Measurements from ENCODE around the gene CYP2C8.
"Not testable (repeated sequence)": the region's sequence is repeated elsewhere in the genome, so short reads cannot be mapped to it uniquely, and the experiment has no call there.

The CYP2C8 gene

DNA sequence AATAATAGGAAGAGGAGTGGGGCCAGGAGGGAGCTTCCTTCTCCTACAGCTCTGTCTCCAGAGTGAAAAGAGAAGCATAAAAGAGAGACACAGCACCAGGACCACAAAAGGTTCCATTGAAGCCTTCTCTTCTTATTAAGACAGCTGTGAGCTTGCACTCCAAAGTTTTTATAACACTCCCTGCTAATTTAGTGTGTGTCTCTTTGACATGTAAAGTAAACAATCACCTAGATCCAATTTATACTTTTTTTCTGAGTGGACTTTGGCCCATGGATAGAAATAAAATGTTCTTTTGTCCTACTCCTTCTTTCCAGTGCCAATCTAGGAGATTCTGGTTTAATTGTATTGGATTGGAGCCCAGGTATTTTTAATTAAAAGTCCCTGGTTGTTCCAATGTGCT lies at the start of gene CYP2C8:
Gene CYP2C8, minus strand, starts transcription at position 212 of the 400 bp plus-strand sequence. Its CDS starts 95 bp downstream, at position 117.
- Mint-ChIP-seq H3K4me1 (ENCODE audit: low read depth) (no peaks in the 10 kb centered on the region), H3K9me3 (no peaks in the 10 kb centered on the region), H3K36me3 (ENCODE audit: low read depth) (no peaks in the 10 kb centered on the region), H3K4me3 (no peak within 1 kb of the TSS), H3K27ac (no peak within 1 kb of the TSS), H3K27me3 (no peaks in the 10 kb centered on the region)

DNA sequence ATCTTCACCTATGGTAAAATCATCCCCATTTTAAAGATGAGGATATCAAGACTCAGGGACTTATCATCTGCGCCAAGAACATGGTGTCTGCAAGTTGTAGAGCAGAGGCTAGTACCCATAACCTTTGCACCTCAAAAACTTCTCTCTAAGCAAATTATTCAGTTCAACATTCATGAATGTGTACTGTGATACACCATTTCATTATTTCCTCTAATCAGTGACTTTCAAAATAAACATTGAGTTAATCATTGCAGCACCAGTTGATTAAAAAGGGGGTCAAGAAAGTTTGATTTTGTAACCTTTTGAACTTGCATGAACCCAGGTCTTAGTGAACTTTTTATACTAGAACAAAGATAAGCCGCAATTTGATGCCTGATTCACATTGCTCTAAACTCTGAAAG lies 47.6 kb upstream of the CYP2C8 start:
- H3K4me1 Mint-ChIP-seq (ENCODE audit: low read depth): no peaks in the 10 kb centered on the region
- peaks cover 26% of the 10 kb centered on the region for H3K9me3 Mint-ChIP-seq
- H3K4me3 Mint-ChIP-seq: no peak overlapping the region
- H3K27me3 Mint-ChIP-seq: peaks cover 8% of the 10 kb centered on the region
- peaks cover 3% of the 10 kb centered on the region for H3K36me3 Mint-ChIP-seq (ENCODE audit: low read depth)
- H3K27ac Mint-ChIP-seq: no peak overlapping the region

DNA sequence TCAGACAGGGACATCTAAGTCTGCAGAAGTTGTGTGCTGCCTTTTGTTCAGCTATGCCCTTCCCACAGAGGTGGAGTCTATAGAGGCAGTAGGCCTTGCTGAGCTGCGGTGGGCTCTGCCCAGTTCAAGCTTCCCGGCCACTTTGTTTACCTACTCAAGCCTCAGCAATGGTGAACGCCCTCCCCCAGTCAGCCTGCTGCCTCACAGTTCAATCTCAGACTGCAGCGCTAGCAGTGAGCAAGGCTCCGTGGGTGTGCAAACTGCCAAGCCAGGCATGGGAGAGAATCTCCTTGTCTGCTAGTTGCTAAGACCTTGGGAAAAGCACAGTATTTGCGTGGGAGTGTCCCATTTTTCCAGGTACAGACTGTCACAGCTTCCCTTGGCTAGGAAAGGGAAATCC lies 41.5 kb upstream of the CYP2C8 start:
- H3K27ac Mint-ChIP-seq; H3K4me3 Mint-ChIP-seq; H3K36me3 Mint-ChIP-seq (ENCODE audit: low read depth); H3K4me1 Mint-ChIP-seq (ENCODE audit: low read depth); H3K27me3 Mint-ChIP-seq; H3K9me3 Mint-ChIP-seq: not testable (repeated sequence)

DNA sequence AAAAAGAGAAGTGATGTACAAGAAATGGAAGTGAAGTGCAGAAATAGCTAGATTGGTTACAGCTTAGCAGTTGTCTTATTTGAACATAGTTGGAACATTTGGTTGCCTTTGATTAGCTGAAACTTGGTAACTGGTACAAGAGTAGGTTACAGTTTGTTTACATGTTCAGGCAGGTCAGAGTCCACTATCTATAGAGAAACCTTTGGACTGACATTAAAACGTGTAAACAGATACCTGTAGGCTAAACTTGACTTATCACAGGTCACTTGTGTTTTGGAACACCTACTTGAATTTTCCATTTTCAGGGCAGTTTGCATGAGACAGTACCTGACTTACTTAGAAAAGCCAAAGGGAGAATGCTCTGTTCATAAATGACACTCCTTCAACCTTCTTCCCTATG lies 28.5 kb upstream of the CYP2C8 start:
- H3K4me3 Mint-ChIP-seq: no peak overlapping the region
- no peak overlapping the region for H3K27ac Mint-ChIP-seq
- H3K4me1 Mint-ChIP-seq (ENCODE audit: low read depth): no peaks in the 10 kb centered on the region
- peaks cover 4% of the 10 kb centered on the region for H3K9me3 Mint-ChIP-seq
- H3K27me3 Mint-ChIP-seq: no peaks in the 10 kb centered on the region
- no peaks in the 10 kb centered on the region for H3K36me3 Mint-ChIP-seq (ENCODE audit: low read depth)

DNA sequence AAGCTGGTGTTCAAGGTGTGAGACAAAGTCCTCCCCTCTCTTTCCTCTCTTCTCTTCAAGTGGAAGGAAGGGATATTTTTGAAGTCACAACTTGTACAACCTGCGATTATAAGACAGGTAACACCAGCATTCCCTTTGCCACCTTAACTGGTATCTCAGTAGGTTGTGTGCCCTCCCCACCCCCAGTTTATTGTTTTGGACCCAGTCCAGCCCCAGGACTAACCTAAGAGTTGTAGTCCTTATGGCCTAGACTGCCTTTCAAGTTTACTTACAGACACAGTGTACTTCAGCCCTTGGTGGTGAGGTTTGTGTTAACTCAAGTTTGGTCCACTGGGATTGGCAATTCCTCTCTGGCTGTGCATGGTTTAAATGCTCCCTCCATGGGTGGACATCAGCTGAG lies 26.8 kb upstream of the CYP2C8 start:
- Mint-ChIP-seq H3K27me3 (no peaks in the 10 kb centered on the region), H3K27ac (no peak overlapping the region), H3K36me3 (ENCODE audit: low read depth) (no peaks in the 10 kb centered on the region), H3K4me1 (ENCODE audit: low read depth) (no peaks in the 10 kb centered on the region), H3K4me3 (no peak overlapping the region), H3K9me3 (peaks cover 4% of the 10 kb centered on the region)

DNA sequence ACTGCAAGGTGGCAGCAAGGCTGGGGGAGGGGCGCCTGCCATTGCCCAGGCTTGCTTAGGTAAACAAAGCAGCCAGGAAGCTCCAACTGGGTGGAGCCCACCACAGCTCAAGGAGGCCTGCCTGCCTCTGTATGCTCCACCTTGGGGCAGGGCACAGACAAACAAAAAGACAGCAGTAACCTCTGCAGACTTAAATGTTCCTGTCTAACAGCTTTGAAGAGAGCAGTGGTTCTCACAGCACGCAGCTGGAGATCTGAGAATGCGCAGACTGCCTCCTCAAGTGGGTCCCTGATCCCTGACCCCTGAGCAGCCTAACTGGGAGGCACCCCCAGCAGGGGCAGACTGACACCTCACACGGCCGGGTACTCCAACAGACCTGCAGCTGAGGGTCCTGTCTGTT lies 10.3 kb upstream of the CYP2C8 start:
- H3K4me3 Mint-ChIP-seq; H3K27me3 Mint-ChIP-seq; H3K36me3 Mint-ChIP-seq (ENCODE audit: low read depth); H3K27ac Mint-ChIP-seq; H3K9me3 Mint-ChIP-seq; H3K4me1 Mint-ChIP-seq (ENCODE audit: low read depth): not testable (repeated sequence)

DNA sequence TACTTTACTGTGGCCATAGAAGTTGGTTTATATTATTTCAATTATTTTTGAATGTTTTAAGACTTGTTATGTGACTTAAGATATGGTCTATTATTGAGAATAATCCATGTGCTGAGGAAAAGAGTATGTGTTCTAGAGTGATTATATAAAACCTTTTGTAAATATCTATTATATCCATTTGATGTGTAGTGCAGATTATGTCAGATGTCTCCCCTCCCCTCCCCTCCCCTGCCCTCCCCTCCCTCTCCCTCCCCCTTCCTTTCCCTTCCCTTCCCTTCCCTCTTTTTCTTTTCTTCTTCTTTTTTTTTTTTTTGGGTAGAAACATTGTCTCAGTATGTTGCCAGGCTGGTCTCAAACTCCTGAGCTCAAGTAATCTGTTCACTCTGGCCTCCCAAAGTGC lies 8.3 kb upstream of the CYP2C8 start:
- Mint-ChIP-seq H3K9me3 (peaks cover 5% of the 10 kb centered on the region), H3K36me3 (ENCODE audit: low read depth) (no peaks in the 10 kb centered on the region), H3K27me3 (no peaks in the 10 kb centered on the region), H3K27ac (no peak overlapping the region), H3K4me1 (ENCODE audit: low read depth) (no peaks in the 10 kb centered on the region), H3K4me3 (no peak overlapping the region)

DNA sequence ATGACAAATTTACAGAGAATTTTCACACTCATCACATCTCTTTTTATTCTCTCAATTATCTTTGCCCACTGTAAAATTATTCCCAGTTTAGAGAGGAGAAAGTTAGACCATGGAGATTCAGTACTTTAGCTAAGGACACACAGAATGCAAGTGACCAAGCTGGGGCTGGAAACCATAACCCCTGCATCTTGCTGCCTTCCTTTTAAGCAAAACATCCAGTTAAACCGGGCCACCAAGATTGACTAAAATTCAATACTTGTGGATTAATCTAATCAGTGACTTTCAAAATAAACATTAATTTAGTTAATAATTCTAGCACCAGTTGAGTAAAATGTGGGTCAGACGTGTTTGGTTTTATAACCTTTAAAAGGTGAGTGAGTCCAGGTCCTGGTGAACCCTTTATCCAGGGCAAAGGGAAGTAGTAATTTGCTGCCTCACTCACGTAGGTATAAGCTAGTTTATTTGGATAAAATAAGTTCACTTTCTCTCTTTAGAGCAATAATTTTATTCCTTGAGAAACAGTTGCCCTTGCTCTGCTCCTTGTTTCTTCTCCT lies 1.9 kb upstream of the CYP2C8 start:
- H3K4me3 Mint-ChIP-seq: no peak overlapping the region
- H3K27me3 Mint-ChIP-seq: no peaks in the 10 kb centered on the region
- no peaks in the 10 kb centered on the region for H3K9me3 Mint-ChIP-seq
- H3K36me3 Mint-ChIP-seq (ENCODE audit: low read depth): no peaks in the 10 kb centered on the region
- no peaks in the 10 kb centered on the region for H3K4me1 Mint-ChIP-seq (ENCODE audit: low read depth)
- no peak overlapping the region for H3K27ac Mint-ChIP-seq

DNA sequence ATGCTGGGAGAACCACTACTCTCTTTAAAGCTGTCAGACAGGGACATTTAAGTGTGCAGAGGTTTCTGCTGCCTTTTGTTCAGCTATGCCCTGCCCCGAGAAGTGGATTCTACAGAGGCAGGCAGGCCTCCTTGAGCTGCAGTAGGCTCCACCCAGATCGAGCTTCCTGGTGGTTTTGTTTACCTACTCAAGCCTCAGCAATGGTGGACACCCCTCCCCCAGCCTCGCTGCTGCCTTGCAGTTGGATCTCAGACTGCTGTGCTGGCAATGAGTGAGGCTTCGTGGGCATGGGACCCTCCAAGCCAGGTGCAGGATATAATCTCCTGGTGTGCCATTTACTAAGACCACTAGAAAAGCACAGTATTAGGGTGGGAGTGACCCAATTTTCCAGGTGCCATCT lies 5.2 kb downstream of the CYP2C8 start:
- not testable (repeated sequence) for H3K27ac Mint-ChIP-seq; H3K36me3 Mint-ChIP-seq (ENCODE audit: low read depth)

DNA sequence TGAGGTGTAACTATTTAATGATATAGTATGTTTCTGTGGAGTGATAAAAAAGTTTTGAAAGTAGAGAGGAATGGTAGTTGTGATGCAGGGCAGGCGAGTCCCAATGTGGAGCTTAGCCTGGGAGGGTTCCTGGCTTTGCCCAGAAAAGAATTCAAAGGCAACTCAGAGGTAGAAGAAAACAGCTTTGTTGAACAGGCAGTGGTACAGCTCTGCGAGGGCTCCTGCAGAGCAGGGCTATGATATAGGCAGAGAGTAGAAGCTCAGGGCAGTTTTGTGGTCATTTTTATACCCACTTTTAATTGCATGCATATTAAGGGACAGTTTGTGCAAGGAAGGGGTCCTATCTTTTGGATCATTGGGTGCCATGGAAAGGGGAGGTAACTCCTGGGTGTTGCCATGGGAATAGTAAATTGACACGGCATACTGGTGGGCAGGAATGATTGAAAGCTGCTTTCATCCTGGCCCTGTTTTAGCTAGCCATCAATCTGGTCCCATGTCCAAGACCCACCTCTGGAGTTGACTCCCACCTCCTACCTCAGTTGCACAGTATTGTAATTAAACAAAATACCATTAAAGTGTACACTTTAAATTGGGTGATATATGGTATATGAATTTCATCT lies 12.4 kb downstream of the CYP2C8 start:
- Mint-ChIP-seq H3K9me3 (peaks cover 9% of the 10 kb centered on the region), H3K4me1 (ENCODE audit: low read depth) (no peaks in the 10 kb centered on the region), H3K4me3 (no peak overlapping the region), H3K27me3 (no peaks in the 10 kb centered on the region), H3K36me3 (ENCODE audit: low read depth) (no peaks in the 10 kb centered on the region), H3K27ac (no peak overlapping the region)

More for the DNA sequence above, 5.2 kb downstream of the CYP2C8 start:
- H3K4me3 Mint-ChIP-seq; H3K9me3 Mint-ChIP-seq; H3K4me1 Mint-ChIP-seq (ENCODE audit: low read depth); H3K27me3 Mint-ChIP-seq: not testable (repeated sequence)

DNA sequence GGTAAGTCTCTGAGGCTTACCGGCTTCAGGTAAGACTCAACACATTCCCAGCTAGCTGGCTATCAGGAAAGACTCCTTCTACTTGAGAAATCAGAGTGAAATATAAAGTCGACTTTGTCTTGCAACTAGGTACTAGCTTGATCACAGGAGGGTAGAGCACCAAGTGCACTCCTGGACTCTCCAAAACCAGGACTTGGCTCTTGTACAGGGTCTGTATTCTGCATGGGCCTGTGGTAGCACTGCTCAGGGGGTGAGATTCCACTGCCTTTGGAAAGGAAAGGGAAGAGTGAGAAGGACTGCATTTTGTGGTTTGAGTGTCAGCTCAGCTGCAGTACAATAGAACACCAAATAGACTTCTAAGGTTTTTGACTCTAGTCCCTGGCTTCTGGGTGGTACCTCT lies 19.4 kb downstream of the CYP2C8 start:
- no peaks in the 10 kb centered on the region for H3K36me3 Mint-ChIP-seq (ENCODE audit: low read depth)
- H3K9me3 Mint-ChIP-seq: peaks cover 8% of the 10 kb centered on the region
- no peaks in the 10 kb centered on the region for H3K4me1 Mint-ChIP-seq (ENCODE audit: low read depth)
- H3K27ac Mint-ChIP-seq: no peak overlapping the region
- no peaks in the 10 kb centered on the region for H3K27me3 Mint-ChIP-seq
- no peak overlapping the region for H3K4me3 Mint-ChIP-seq

DNA sequence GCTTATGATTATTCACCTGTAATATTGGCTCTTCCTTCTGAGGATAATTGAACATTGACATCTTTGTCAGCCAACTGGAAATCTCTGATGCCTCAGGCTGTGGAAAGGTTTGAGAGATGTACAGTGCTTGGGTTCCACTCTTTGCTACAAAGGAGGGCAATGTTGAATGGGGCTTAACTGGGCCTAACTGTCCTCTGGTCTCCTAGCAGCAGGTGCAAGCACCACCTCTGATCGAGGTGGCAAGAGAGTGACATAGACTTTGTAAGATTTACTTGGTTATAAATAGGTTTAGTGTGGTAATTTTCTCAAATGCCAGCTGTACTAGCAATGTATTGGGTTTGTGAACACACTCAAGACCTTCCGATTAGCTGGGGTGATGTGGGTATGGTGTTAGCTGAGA lies 21.1 kb downstream of the CYP2C8 start:
- Mint-ChIP-seq H3K27me3 (no peaks in the 10 kb centered on the region), H3K4me3 (no peak overlapping the region), H3K36me3 (ENCODE audit: low read depth) (no peaks in the 10 kb centered on the region), H3K27ac (no peak overlapping the region), H3K4me1 (ENCODE audit: low read depth) (no peaks in the 10 kb centered on the region), H3K9me3 (peaks cover 8% of the 10 kb centered on the region)

DNA sequence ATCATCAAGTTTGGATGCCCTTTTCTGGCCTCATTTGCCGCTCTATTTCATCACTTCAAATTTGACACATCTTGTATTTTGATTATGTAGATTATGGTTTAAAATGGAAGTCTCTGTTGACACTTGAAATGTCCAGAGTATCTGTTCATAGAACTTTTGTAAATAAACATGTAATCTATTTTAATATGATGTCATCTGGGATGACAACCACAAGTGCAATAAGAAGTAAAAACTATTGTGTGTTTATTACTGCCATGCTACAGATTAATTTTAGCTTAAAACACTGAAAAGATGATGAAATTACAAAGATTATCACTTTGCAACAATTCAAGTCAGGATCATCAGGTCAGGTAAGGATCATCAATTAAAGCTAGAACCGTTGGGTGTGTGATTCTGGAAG lies 30.0 kb downstream of the CYP2C8 start:
- no peaks in the 10 kb centered on the region for H3K36me3 Mint-ChIP-seq (ENCODE audit: low read depth)
- H3K4me1 Mint-ChIP-seq (ENCODE audit: low read depth): no peaks in the 10 kb centered on the region
- H3K27me3 Mint-ChIP-seq: no peaks in the 10 kb centered on the region
- H3K9me3 Mint-ChIP-seq: no peaks in the 10 kb centered on the region
- no peak overlapping the region for H3K27ac Mint-ChIP-seq
- H3K4me3 Mint-ChIP-seq: no peak overlapping the region

DNA sequence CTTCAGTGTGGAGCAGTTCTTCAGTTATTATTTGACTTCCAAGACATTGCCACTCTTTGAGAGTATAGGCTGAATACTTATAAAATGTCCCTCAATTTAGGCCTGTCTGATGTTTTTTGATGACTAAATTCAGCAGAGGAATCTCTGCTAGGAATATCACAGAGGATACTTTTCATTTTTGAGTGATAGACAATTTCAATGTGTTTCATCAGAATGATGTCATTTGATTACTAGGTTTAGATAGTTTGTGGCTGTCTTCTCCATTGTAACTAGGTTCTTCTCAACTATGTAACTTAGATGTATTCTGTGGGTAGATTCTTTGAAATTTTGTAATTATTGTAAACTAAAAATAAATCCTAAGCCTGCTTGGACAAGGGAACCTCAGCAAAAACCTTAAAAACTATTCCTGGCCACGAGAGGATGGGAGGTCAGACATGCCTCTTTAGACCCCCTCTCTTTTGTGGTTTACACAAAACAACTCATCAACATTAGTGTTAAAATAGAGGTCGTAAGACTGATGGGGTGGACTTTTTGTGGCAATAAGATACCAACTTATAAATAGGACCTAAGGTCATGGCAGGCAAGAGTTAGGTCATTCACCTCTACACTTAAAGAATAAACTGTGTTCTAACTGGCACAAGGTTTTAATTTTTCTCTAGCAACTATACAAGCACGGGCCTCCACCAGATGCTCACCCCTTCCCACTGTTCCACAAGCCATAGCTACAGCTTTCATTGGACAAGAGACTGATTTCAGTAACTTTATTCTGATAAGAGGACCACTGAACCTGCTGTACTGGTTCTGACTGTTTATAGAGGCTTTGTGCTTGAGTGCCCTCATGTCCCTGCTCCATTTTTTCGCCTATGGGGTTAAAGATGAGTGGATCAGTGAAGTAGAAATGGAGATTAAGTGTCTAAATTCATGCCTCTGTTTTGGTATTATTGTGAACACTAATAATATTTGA lies 33.7 kb downstream of the CYP2C8 start:
- Mint-ChIP-seq H3K4me1 (ENCODE audit: low read depth) (no peaks in the 10 kb centered on the region), H3K36me3 (ENCODE audit: low read depth) (no peaks in the 10 kb centered on the region), H3K27me3 (no peaks in the 10 kb centered on the region), H3K27ac (no peak overlapping the region), H3K4me3 (no peak overlapping the region), H3K9me3 (no peaks in the 10 kb centered on the region)

DNA sequence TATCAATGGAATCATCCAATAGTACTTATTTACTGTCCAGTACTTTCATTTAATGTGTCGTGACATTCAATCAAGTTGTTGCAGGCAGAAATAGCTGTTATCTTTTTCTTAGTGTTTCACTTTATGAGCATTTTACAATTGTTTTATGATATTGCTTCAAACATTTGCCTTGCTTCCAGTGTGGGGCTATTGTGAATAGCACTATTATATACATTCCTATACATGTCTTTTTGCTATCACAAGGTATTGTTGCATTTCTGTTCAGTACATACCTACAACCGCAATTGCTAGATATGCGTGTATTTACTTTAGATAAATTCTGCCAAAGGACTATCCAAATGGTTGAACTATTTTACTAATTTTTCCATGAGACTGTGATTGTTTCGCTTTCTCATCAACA lies 34.9 kb downstream of the CYP2C8 start:
- H3K4me3 Mint-ChIP-seq: no peak overlapping the region
- no peaks in the 10 kb centered on the region for H3K27me3 Mint-ChIP-seq
- H3K27ac Mint-ChIP-seq: no peak overlapping the region
- H3K36me3 Mint-ChIP-seq (ENCODE audit: low read depth): no peaks in the 10 kb centered on the region
- no peaks in the 10 kb centered on the region for H3K4me1 Mint-ChIP-seq (ENCODE audit: low read depth)
- no peaks in the 10 kb centered on the region for H3K9me3 Mint-ChIP-seq
